Neutrophil (primary cell): ENCODE measurements around the gene AFDN.

Source experiments
- H3K27ac ChIP-seq: fragments of 200-600 bp; sonication (generic); 2 replicates; pipeline ENCODE4 v1.5.1; 2016; ENCODE audit warnings: mild to moderate bottlenecking, moderate library complexity
- H3K27me3 ChIP-seq: fragments of 200-600 bp; sonication (generic); 2 replicates; pipeline ENCODE4 v1.6.0; 2016; ENCODE audit warnings: mild to moderate bottlenecking
- H3K36me3 ChIP-seq: fragments of 200-600 bp; sonication (generic); 2 replicates; pipeline ENCODE4 v1.5.1; 2017
- H3K4me1 ChIP-seq, 2 experiments: fragments of 200-600 bp in 1 of 2; sonication (generic) in 1 of 2; 1 replicate in 1 of 2; 2 replicates in 1 of 2; pipeline versions ENCODE4 v1.5.1 to v1.6.1; 2013 to 2016; ENCODE audit warnings: low read depth in 1 of 2, low read length in 1 of 2, mild to moderate bottlenecking in 1 of 2, moderate library complexity in 1 of 2; ENCODE audit not compliant: control insufficient read depth in 1 of 2, insufficient read depth in 1 of 2
- H3K4me3 ChIP-seq, 2 experiments: fragments of 200-600 bp in 1 of 2; sonication (generic) in 1 of 2; 1 replicate in 1 of 2; 2 replicates in 1 of 2; pipeline ENCODE4 v1.5.1; 2013 to 2016; ENCODE audit warnings: low read depth in 1 of 2, low read length in 1 of 2, mild to moderate bottlenecking in 1 of 2, moderate library complexity in 1 of 2
- H3K9me3 ChIP-seq: fragments of 200-600 bp; sonication (generic); 2 replicates; pipeline ENCODE4 v1.5.1; 2016
- TF ChIP-seq, protein P1 (sequence below): fragments of 200-600 bp; sonication (generic); IDR thresholded peaks from 2 replicates; pipeline ENCODE4 v1.5.1; 2016; ENCODE audit warnings: antibody characterized with exemption

The AFDN gene

DNA sequence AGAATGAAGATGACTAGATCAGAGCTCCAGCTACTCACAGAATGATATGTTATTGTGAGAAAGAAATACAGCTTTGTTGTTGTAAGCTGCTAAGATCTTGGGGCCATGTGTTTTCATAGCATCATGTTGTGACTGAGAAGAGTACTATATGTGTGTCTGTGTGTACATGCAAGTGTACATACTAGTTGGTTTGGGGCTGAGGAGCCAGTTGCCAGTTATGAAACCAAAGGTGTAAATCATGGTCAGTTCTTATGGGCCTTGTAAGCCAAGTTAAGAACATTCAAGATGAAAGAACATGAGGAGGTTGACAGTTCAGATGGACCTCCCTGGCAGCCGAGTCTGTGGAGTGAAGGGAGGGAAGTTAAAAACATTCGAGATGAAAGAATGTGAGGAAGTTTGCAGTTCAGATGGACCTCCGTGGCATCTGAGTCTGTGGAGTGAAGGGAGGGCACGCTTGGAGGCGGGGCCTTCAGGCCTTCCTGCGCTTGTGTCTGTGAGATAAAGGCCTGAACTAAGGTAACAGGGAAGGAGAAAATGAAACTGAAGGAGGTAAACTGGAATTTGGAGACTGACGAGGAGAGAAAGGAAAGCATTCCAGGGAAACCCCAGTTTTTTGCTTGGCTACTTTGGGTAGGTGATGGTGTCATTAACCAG is 13.9 kb downstream of the AFDN start:
- H3K4me1 ChIP-seq: no peaks in the 10 kb centered on the region
- H3K9me3 ChIP-seq: no peaks in the 10 kb centered on the region
- peaks cover 42% of the 10 kb centered on the region for H3K27me3 ChIP-seq
- TF ChIP-seq, protein P1, sequence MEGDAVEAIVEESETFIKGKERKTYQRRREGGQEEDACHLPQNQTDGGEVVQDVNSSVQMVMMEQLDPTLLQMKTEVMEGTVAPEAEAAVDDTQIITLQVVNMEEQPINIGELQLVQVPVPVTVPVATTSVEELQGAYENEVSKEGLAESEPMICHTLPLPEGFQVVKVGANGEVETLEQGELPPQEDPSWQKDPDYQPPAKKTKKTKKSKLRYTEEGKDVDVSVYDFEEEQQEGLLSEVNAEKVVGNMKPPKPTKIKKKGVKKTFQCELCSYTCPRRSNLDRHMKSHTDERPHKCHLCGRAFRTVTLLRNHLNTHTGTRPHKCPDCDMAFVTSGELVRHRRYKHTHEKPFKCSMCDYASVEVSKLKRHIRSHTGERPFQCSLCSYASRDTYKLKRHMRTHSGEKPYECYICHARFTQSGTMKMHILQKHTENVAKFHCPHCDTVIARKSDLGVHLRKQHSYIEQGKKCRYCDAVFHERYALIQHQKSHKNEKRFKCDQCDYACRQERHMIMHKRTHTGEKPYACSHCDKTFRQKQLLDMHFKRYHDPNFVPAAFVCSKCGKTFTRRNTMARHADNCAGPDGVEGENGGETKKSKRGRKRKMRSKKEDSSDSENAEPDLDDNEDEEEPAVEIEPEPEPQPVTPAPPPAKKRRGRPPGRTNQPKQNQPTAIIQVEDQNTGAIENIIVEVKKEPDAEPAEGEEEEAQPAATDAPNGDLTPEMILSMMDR: no peak
- no peak overlapping the region for H3K27ac ChIP-seq
- H3K36me3 ChIP-seq: no peaks in the 10 kb centered on the region
- H3K4me3 ChIP-seq: no peak overlapping the region

DNA sequence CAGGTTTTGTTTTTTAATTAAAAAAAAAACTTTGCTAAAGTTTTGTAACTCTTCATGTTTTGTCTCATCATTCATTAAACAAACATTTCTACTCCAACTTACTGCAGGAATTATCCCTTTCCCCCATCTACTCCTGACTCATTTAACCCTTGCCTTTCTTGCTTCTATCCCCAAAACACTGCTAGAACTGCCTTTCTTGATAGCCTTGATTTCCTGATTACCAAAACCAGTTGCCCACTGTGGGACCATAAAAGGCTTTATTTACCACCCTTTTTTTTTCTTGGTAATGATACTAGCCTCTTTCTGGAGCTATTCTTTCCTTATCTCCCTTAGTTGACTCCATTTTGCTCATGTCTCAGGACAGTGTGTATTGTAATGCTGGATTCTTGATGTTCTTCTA is 15.3 kb downstream of the AFDN start:
- Histone ChIP-seq H3K27me3 (peaks cover 32% of the 10 kb centered on the region), H3K9me3 (no peaks in the 10 kb centered on the region), H3K4me1 (no peaks in the 10 kb centered on the region), H3K27ac (no peak overlapping the region), H3K36me3 (no peaks in the 10 kb centered on the region), H3K4me3 (no peak overlapping the region)
- TF ChIP-seq, protein P1: no peak

DNA sequence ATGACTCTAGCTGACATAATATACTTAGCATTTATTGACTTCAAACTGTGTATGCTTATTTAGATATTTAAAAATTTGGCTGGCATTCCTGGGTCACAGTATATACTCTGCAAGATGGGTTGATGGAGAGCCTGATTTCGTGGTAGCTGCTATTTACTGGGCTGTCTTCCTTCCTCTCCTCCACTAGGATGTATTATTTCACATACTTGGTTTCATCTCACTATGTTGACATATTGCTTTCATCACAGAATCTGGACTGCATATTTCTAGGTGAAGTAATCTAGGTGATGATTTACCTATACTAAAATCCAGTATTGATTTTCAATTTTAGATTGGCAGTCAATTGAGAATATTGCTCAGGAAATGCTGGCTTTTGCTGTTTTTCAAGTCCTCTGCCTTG is 15.7 kb downstream of the AFDN start:
- Histone ChIP-seq H3K27me3 (peaks cover 34% of the 10 kb centered on the region), H3K9me3 (no peaks in the 10 kb centered on the region), H3K4me1 (no peaks in the 10 kb centered on the region), H3K27ac (no peak overlapping the region), H3K36me3 (no peaks in the 10 kb centered on the region), H3K4me3 (no peak overlapping the region)
- TF ChIP-seq, protein P1: no peak

DNA sequence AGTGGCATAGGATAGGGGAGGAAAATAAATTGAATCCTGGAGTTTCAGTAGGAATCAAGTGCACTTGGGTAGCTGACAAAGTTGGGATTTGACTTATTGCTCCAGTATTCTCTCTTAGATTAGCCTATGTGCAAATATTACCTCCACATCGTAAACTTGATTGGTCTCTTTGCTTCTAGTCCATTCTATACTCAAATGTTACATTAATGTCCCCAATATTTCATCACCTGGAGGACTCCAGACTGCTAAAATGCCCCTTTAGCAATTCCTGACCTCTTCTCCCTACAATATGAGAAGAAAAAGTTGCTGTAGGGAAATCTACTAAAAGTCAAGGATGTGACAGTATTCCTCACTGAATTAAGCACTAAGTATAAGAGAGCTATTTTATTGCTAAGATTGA is 16.3 kb downstream of the AFDN start:
- Histone ChIP-seq H3K4me3 (no peak overlapping the region), H3K27me3 (peaks cover 34% of the 10 kb centered on the region), H3K4me1 (no peaks in the 10 kb centered on the region), H3K36me3 (no peaks in the 10 kb centered on the region), H3K27ac (no peak overlapping the region), H3K9me3 (no peaks in the 10 kb centered on the region)
- TF ChIP-seq, protein P1: no peak

DNA sequence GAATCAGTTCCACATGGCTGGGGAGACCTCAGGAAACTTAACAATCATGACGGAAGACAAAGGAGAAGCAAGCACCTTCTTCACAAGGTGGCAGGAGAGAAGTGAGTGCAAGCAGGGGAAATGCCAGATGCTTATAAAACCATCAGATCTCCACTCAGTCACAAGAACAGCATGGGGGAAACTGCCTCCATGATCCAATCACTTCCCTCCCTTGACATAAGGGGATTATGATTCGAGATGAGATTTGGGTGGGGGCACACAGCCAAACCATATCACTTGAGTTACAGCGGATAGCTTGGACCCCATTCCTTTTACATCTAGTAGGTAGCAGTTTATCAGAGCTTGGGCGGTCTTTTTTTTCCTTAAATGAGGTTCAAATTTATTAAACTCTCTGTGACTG is 19.1 kb downstream of the AFDN start:
- Histone ChIP-seq H3K27ac (no peak overlapping the region), H3K36me3 (no peaks in the 10 kb centered on the region), H3K9me3 (no peaks in the 10 kb centered on the region), H3K27me3 (peaks cover 38% of the 10 kb centered on the region), H3K4me1 (no peaks in the 10 kb centered on the region), H3K4me3 (no peak overlapping the region)
- TF ChIP-seq, protein P1: no peak
